Coronary artery (tissue), 2 donors: ENCODE measurements around the gene ADGRL3.

Source experiments
- DNase-seq: peaks from one replicate; pipeline ENCODE4 v3.0.0-alpha.2; 2017; ENCODE audit warnings: low spot score
- H3K27ac ChIP-seq, 2 donors: fragments of 200-600 bp; sonication (generic); one replicate each; pipeline ENCODE4 v1.5.1; 2016 to 2019
- H3K4me3 ChIP-seq: fragments of 200-600 bp; sonication (generic); 2 replicates; pipeline ENCODE4 v1.5.1; 2016; ENCODE audit warnings: mild to moderate bottlenecking, moderate library complexity
- TF ChIP-seq, protein P1 (sequence below): fragments of 200-600 bp; sonication (generic); IDR thresholded peaks from one replicate; pipeline ENCODE4 v1.5.1; 2019; ENCODE audit warnings: antibody characterized with exemption

The ADGRL3 gene

GRCh38 chr4:61923179-61923578, 723.1 kb downstream of the ADGRL3 start:
- TF ChIP-seq, protein P1, sequence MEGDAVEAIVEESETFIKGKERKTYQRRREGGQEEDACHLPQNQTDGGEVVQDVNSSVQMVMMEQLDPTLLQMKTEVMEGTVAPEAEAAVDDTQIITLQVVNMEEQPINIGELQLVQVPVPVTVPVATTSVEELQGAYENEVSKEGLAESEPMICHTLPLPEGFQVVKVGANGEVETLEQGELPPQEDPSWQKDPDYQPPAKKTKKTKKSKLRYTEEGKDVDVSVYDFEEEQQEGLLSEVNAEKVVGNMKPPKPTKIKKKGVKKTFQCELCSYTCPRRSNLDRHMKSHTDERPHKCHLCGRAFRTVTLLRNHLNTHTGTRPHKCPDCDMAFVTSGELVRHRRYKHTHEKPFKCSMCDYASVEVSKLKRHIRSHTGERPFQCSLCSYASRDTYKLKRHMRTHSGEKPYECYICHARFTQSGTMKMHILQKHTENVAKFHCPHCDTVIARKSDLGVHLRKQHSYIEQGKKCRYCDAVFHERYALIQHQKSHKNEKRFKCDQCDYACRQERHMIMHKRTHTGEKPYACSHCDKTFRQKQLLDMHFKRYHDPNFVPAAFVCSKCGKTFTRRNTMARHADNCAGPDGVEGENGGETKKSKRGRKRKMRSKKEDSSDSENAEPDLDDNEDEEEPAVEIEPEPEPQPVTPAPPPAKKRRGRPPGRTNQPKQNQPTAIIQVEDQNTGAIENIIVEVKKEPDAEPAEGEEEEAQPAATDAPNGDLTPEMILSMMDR: no peak
- H3K4me3 ChIP-seq: no peak overlapping the region
- H3K27ac ChIP-seq: no peak overlapping the region
- no peak for DNase-seq

GRCh38 chr4:61924131-61924530, 724.0 kb downstream of the ADGRL3 start:
- Histone ChIP-seq H3K4me3 (no peak overlapping the region), H3K27ac (no peak overlapping the region)
- TF ChIP-seq, protein P1: no peak
- no peak for DNase-seq

DNA sequence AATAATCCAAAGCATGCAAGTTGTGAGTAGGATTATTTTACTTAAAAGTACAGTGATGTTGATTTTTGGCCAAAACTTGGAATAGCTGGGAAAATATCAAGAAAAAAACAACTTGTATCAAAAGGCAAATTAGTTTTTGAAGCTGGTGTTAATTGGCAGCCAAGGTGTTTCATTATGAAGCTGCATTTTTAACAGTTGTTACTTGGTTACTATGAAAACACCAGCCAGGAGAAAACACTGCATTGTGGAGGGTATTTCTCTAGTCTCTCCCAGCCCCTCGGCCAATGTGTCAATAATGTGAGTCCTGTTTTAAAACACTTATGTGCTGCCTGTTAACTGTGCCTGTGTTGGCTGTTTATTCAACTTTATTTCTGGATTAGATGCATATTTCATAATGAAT, 733.4 kb downstream of the ADGRL3 start:
- no peak for DNase-seq
- no peak overlapping the region for H3K27ac ChIP-seq
- TF ChIP-seq, protein P1: no peak

DNA sequence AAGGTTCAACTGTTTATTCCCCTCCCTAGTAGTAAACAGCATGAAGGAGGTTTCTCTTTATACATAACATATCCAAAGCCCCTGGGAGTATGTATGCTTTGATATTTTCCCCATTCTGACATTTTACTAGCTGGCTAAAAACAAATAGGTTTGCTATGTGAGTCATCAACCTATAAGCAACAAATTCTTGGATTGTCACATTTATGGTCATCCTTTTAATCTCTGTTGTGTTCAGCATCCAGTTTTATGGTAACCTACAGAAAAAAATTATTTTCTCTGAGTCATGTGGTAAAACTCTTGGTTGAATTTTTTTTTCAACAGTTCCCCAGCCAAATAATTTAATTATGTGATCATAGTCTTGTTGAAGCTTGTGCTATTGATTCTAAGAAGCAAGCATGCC, 734.1 kb downstream of the ADGRL3 start:
- no peak overlapping the region for H3K27ac ChIP-seq
- TF ChIP-seq, protein P1: no peak
- DNase-seq: no peak
- H3K4me3 ChIP-seq: no peak overlapping the region

More for the DNA sequence above, 733.4 kb downstream of the ADGRL3 start:
- no peak overlapping the region for H3K4me3 ChIP-seq

DNA sequence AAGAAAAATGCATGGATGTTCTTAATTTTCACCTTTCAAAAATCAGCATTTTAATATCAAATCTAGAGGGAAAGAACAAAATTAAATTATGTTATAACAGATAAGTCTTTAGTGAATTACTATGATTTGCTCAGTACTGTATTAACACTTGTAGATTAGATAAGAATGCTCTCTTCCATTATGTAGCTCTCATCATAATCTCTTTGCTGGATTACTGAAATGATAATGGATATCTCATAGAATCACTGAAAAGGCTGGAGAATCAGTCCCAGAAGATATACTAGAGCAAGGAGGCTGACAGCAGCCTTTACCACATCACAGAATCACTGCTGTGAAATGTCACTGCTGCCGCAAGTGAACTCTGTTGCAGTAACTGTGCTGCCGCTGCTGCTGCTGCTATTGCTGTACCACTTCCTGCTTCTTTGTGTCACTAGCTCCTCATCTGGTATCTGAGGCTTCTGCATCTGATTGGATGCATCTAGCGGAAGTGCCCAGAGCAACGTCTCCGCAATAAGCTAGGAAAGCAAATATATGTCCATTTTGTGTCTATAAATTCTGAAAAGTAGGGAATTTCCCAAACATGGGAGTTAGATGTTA, 738.2 kb downstream of the ADGRL3 start:
- Histone ChIP-seq H3K4me3 (no peak overlapping the region), H3K27ac (no peak overlapping the region)
- TF ChIP-seq, protein P1: no peak
- no peak for DNase-seq

DNA sequence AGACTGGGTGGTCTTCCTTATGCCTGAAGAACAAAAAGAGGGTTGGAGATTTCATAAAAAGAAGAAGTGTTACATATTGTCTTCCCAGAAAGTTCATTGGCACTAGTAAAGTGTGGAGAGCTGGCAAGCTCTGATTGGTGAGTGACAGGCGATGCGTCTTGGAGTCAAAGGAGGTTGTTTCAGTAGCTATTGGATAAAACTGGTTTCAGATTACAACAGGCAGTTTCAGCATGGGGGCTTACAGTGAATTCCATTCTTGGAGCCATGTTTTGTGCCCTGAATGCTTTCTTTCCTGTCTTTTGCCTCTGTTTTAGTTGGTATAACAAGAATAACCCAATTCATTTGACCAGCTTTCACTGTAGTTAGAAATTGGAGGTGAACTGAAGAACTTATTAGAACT, 750.5 kb downstream of the ADGRL3 start:
- TF ChIP-seq, protein P1: no peak
- Histone ChIP-seq H3K27ac (no peak overlapping the region), H3K4me3 (no peak overlapping the region)
- no peak for DNase-seq

GRCh38 chr4:61953386-61953785, 753.3 kb downstream of the ADGRL3 start:
- no peak overlapping the region for H3K4me3 ChIP-seq
- no peak for DNase-seq
- TF ChIP-seq, protein P1: no peak
- no peak overlapping the region for H3K27ac ChIP-seq
